Mesodermal cell (in vitro differentiated cells): ENCODE results near the gene CAMK1D.

Experiments used
- H3K27ac ChIP-seq: 2 replicates; pipeline ENCODE4 v1.7.0; 2013; ENCODE audit warnings: mild to moderate bottlenecking, low read depth, low read length, moderate library complexity; ENCODE audit not compliant: severe bottlenecking
- H3K36me3 ChIP-seq: 2 replicates; pipeline ENCODE4 v1.7.1; 2013; ENCODE audit warnings: mild to moderate bottlenecking, low read length, moderate library complexity; ENCODE audit not compliant: control insufficient read depth, insufficient read depth
- H3K4me1 ChIP-seq: one replicate; pipeline ENCODE4 v1.7.1; 2013; ENCODE audit warnings: mild to moderate bottlenecking, low read length; ENCODE audit not compliant: insufficient read depth, control insufficient read depth, poor library complexity, severe bottlenecking
- H3K4me3 ChIP-seq: 2 replicates; pipeline ENCODE4 v1.7.0; 2013; ENCODE audit warnings: low read length, control low read depth, mild to moderate bottlenecking; ENCODE audit not compliant: insufficient read depth, poor library complexity, severe bottlenecking; ENCODE audit errors: extremely low read depth
- H3K9me3 ChIP-seq: 2 replicates; pipeline ENCODE4 v1.7.1; 2013; ENCODE audit warnings: mild to moderate bottlenecking, low read length, moderate library complexity; ENCODE audit not compliant: control insufficient read depth
- WGBS, 2 experiments: methylation state at CpG; one replicate each; pipeline ENCODE4 v1.1.5; 2013; ENCODE audit warnings: missing lambda C conversion rate in 2 of 2; ENCODE audit not compliant: insufficient coverage in 2 of 2; 5-methylcytosine and 5-hydroxymethylcytosine counted together

Gene CAMK1D

GRCh38 chr10:12369982-12370381 is 20.6 kb downstream of the CAMK1D start:
- Histone ChIP-seq H3K36me3 (no peaks in the 10 kb centered on the region), H3K9me3 (no peaks in the 10 kb centered on the region), H3K4me3 (no peak overlapping the region), H3K27ac (no peak overlapping the region), H3K4me1 (no peaks in the 10 kb centered on the region)
- 92 to 99% methylated on average over 6 to 7 of the region's 8 CpGs for WGBS, 2 experiments

GRCh38 chr10:12372846-12373245 is 23.5 kb downstream of the CAMK1D start:
- no peaks in the 10 kb centered on the region for H3K36me3 ChIP-seq
- no peak overlapping the region for H3K27ac ChIP-seq
- no peaks in the 10 kb centered on the region for H3K4me1 ChIP-seq
- H3K4me3 ChIP-seq: no peak overlapping the region
- 83 to 92% methylated on average over 9 to 10 of the region's 10 CpGs for WGBS, 2 experiments
- no peaks in the 10 kb centered on the region for H3K9me3 ChIP-seq

GRCh38 chr10:12375076-12375504 is 25.7 kb downstream of the CAMK1D start:
- no peaks in the 10 kb centered on the region for H3K9me3 ChIP-seq
- no peak overlapping the region for H3K4me3 ChIP-seq
- no peak overlapping the region for H3K27ac ChIP-seq
- 92 to 100% methylated on average over 4 to 7 of the region's 11 CpGs for WGBS, 2 experiments
- H3K36me3 ChIP-seq: no peaks in the 10 kb centered on the region
- no peaks in the 10 kb centered on the region for H3K4me1 ChIP-seq

GRCh38 chr10:12376211-12376610 is 26.9 kb downstream of the CAMK1D start:
- 95 to 97% methylated on average over 7 to 10 of the region's 12 CpGs for WGBS, 2 experiments
- Histone ChIP-seq H3K4me3 (no peak overlapping the region), H3K27ac (no peak overlapping the region), H3K9me3 (no peaks in the 10 kb centered on the region), H3K36me3 (no peaks in the 10 kb centered on the region), H3K4me1 (no peaks in the 10 kb centered on the region)

GRCh38 chr10:12377658-12378290 is 28.4 kb downstream of the CAMK1D start:
- H3K4me3 ChIP-seq: no peak overlapping the region
- H3K27ac ChIP-seq: no peak overlapping the region
- H3K9me3 ChIP-seq: no peaks in the 10 kb centered on the region
- H3K4me1 ChIP-seq: peaks cover under 1% of the 10 kb centered on the region
- no peaks in the 10 kb centered on the region for H3K36me3 ChIP-seq
- WGBS, 2 experiments: 74 to 84% methylated on average over 5 of the region's 7 CpGs

GRCh38 chr10:12380999-12381398 is 31.7 kb downstream of the CAMK1D start:
- H3K27ac ChIP-seq: no peak overlapping the region
- H3K9me3 ChIP-seq: peaks cover 5% of the 10 kb centered on the region
- peaks cover 6% of the 10 kb centered on the region for H3K4me1 ChIP-seq
- 92 to 100% methylated on average over 3 to 4 of the region's 5 CpGs for WGBS, 2 experiments
- H3K4me3 ChIP-seq: no peak overlapping the region
- H3K36me3 ChIP-seq: no peaks in the 10 kb centered on the region

GRCh38 chr10:12381536-12382156 is 32.3 kb downstream of the CAMK1D start:
- H3K4me1 ChIP-seq: peaks cover 6% of the 10 kb centered on the region
- no peaks in the 10 kb centered on the region for H3K36me3 ChIP-seq
- peaks cover 5% of the 10 kb centered on the region for H3K9me3 ChIP-seq
- WGBS, 2 experiments: 80 to 90% methylated on average over 9 of the region's 12 CpGs
- H3K27ac ChIP-seq: no peak overlapping the region
- H3K4me3 ChIP-seq: no peak overlapping the region

GRCh38 chr10:12382157-12382548 is 32.8 kb downstream of the CAMK1D start:
- no CpG with 5 or more reads among the region's 1 CpG for WGBS, 2 experiments
- Histone ChIP-seq H3K27ac (no peak overlapping the region), H3K4me3 (no peak overlapping the region), H3K4me1 (peaks cover 6% of the 10 kb centered on the region), H3K36me3 (no peaks in the 10 kb centered on the region), H3K9me3 (peaks cover 5% of the 10 kb centered on the region)

- Histone ChIP-seq H3K27ac (no peak overlapping the region), H3K4me3 (no peak overlapping the region), H3K36me3 (no peaks in the 10 kb centered on the region), H3K9me3 (peaks cover 5% of the 10 kb centered on the region), H3K4me1 (peaks cover 6% of the 10 kb centered on the region)
- 90 to 100% methylated on average over 2 of the region's 4 CpGs for WGBS, 2 experiments
These were observed 33.7 kb downstream of the CAMK1D start for GRCh38 chr10:12382956-12383531.

GRCh38 chr10:12384906-12385305 is 35.6 kb downstream of the CAMK1D start:
- Histone ChIP-seq H3K4me3 (no peak overlapping the region), H3K27ac (no peak overlapping the region), H3K36me3 (no peaks in the 10 kb centered on the region), H3K9me3 (peaks cover 5% of the 10 kb centered on the region), H3K4me1 (peaks cover 6% of the 10 kb centered on the region)
- 100% methylated on average over 1 of the region's 2 CpGs for WGBS, 2 experiments
